ENCODE results near the gene VPS26C. TPM values are rescaled to one million over a fixed set of nuclear protein-coding genes. Genes with fewer than 3 reads are reported as not detected.

VPS26C gene
- total and polyA plus RNA-seq, 9 of the 15 experiments (the other 6 are each of a cell fraction or from before 2014, with no cell fraction given): 32.8 to 48.7 (median 42.1) TPM

DNA sequence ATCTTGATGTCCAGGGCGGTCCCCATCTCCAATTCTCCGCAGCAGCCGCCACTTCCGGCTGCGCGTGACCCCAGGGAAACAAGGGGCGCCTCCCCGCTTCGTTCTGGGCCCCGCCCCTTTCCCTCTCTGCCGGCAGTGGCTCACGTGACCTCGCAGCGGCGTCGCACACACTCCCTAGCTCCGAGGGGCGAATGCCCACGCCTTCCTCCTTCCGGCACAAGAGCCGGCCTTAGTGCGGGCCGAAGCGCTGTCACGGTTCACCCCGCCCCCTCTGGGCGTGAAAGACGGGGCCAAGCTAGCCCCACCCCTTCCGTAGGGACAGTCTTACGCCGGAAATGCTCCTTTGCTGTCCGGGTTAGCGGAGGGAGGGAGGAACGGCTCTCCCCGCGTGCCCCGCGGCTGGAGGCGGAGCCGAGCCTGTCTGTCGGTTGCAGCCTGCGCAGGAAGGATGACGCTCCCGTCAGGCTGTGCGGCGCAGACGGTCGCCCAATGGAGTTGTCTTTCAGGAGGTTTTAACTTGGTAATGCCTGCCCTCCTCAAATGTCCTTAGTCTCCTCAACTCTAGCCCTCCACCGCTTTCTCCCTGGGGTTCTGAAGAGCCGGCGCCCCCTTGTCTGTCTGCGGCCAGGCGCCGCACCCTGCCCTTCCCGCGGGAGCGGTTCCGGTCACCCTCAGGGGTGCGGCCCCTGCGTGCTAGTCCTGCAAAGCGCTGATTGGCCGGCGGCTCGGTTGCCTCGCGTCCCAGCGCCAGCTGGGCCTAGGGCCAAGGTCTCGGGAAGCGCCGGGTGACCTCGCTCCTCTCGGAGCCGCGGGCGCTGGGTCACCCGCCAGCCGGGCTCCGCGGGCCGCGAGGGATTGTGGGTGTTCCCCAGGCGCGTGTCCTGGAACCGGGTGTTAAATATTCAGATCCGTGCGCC lies at the start of gene VPS26C (continued):
- TF ChIP-seq, protein P1, sequence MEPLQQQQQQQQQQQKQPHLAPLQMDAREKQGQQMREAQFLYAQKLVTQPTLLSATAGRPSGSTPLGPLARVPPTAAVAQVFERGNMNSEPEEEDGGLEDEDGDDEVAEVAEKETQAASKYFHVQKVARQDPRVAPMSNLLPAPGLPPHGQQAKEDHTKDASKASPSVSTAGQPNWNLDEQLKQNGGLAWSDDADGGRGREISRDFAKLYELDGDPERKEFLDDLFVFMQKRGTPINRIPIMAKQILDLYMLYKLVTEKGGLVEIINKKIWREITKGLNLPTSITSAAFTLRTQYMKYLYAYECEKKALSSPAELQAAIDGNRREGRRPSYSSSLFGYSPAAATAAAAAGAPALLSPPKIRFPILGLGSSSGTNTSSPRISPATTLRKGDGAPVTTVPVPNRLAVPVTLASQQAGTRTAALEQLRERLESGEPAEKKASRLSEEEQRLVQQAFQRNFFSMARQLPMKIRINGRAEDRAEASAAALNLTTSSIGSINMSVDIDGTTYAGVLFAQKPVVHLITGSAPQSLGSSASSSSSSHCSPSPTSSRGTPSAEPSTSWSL (CRISPR knock-in tag; IDR thresholded peaks at IDR 0.05; ENCODE audit: borderline replicate concordance): peak; percentile 80; the same call in 1 of the 2 replicates
- peak; percentile 75 for TF ChIP-seq TAF1 (IDR thresholded peaks at IDR 0.05; ENCODE audit: control insufficient read depth, extremely low read depth, insufficient read depth, low read length, severe bottlenecking)
- peak in 1 of 2 experiments; percentile 99; a peak in 2 of 4 replicates for TF ChIP-seq ZNF639 (CRISPR knock-in tag; conservative IDR thresholded peaks at IDR 0.05 in 1 of 2, IDR thresholded peaks at IDR 0.05 in 1 of 2)
- 0 out of 2 replicates have a peak, but pooled peaks have one; percentile 12 for TF ChIP-seq MECOM (CRISPR knock-in tag; IDR thresholded peaks at IDR 0.05)
- TF ChIP-seq ZNF583 (CRISPR knock-in tag; IDR thresholded peaks at IDR 0.05): 0 out of 2 replicates have a peak, but pooled peaks have one; percentile 57
- TF ChIP-seq DNMT1 (IDR thresholded peaks at IDR 0.05): no peak
- 0 out of 2 replicates have a peak, but pooled peaks have one; percentile 84 for TF ChIP-seq HMG20B (CRISPR knock-in tag; IDR thresholded peaks at IDR 0.05)
- TF ChIP-seq TOE1 (IDR thresholded peaks at IDR 0.05; ENCODE audit: borderline replicate concordance): peak; percentile 99
- peak; percentile 85; the same call in 1 of the 2 replicates for TF ChIP-seq TOE1 (CRISPR knock-in tag; IDR thresholded peaks at IDR 0.05; ENCODE audit: borderline replicate concordance, low read depth)
- 0 out of 2 replicates have a peak, but pooled peaks have one; percentile 32 for TF ChIP-seq PHF21A (IDR thresholded peaks at IDR 0.05; ENCODE audit: borderline replicate concordance, low read depth)
- TF ChIP-seq, protein P2, sequence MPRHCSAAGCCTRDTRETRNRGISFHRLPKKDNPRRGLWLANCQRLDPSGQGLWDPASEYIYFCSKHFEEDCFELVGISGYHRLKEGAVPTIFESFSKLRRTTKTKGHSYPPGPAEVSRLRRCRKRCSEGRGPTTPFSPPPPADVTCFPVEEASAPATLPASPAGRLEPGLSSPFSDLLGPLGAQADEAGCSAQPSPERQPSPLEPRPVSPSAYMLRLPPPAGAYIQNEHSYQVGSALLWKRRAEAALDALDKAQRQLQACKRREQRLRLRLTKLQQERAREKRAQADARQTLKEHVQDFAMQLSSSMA (CRISPR knock-in tag; IDR thresholded peaks at IDR 0.05): peak; percentile 70; the same call in 1 of the 2 replicates
- no peak for TF ChIP-seq ZNF584 (CRISPR knock-in tag; IDR thresholded peaks at IDR 0.05; ENCODE audit: low read depth)
- peak; percentile 93 for TF ChIP-seq ELF1 (tag; IDR thresholded peaks at IDR 0.05)
- TF ChIP-seq GTF3C2 (IDR thresholded peaks at IDR 0.05; ENCODE audit: borderline replicate concordance, extremely low read depth, insufficient read length): no peak
- peak in 1 of 3 experiments; percentile 15 for TF ChIP-seq YY1 (IDR thresholded peaks at IDR 0.05; ENCODE audit: borderline replicate concordance in 1 of 3, control insufficient read depth in 1 of 3, extremely low read depth in 1 of 3, insufficient read depth in 3 of 3, insufficient read length in 1 of 3, insufficient replicate concordance in 2 of 3, low read depth in 1 of 3, low read length in 2 of 3)

Data from K562 (cell line).